Daoy (cell line): Measurements from ENCODE around the gene IL22RA2. TPM values are rescaled to one million over a fixed set of nuclear protein-coding genes. Genes with fewer than 3 reads are reported as not detected.

Experiments
- DNase-seq: peaks from one replicate; pipeline ENCODE4 v3.0.0-alpha.2; 2015; ENCODE audit warnings: low read depth
- total RNA-seq: library from RNA; depleted of rRNA; stranded (reverse); fragments of >200 nt; shearing (Covaris generic); gene quantifications from 2 replicates; pipeline ENCODE4 v1.2.3, GENCODE V29; 2014; rRNA removed

Gene IL22RA2
- total RNA-seq, 1 experiment from 2014 or later = not detected

GRCh38 chr6:137095651-137096238 lies 77.7 kb downstream of the IL22RA2 start:
- no peak for DNase-seq

- DNase-seq = no peak
Observed at GRCh38 chr6:137095093-137095492, 78.4 kb downstream of the IL22RA2 start.

GRCh38 chr6:137094411-137095008 lies 78.9 kb downstream of the IL22RA2 start:
- DNase-seq = peak; percentile 63

Other genes starting within 250 kb of the IL22RA2 start
- 0.27 and 0.57 TPM in 2 replicates for gene IL20RA, start 128.7 kb downstream of the IL22RA2 start, total RNA-seq
- 31.1 and 35.1 TPM in 2 replicates for gene IFNGR1, start 45.7 kb upstream of the IL22RA2 start, total RNA-seq